ENCODE results near the gene TIGD6.
A peak's percentile ranks its signal among the peaks of the same experiment; 100 is the strongest.
"Not testable (repeated sequence)": the region's sequence is repeated elsewhere in the genome, so short reads cannot be mapped to it uniquely, and the experiment has no call there.

The TIGD6 gene

DNA sequence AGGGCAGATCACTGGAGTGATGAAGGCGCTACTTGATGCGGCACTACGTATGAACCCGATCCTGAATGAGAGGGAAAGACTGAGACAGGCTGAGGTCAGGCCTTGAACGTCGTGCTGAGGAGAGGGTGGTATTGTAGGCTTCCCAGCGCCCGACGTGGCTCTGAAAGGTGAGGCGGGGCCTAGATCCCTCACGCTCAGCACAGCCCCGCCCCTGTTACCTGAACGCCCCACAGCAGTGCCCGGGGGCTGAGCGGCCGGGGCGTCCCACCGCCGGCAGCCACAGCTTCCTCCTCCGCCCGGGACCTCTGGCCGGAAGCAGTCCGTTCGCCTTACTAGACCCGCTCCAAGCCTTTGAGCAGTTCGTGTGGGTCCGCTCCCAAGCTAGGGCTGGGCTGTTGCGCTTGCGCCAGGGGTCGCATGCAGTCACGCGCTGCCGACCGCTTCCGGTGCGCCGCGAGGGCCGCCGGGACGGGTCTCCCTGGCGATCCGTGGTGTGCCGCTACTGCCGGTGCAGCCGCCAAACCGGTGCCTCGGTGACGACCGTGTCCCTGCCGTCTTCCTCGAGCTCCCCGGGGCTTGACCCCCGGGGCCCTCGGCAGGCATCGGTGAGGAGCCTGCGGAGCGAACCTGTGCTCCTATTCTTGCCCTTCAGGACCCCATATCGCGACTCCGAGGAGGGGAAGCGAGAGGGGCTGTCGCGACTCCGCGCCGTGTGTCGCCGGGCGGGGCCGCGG lies at the start of gene TIGD6, which contains the start of gene HMGXB3:
TIGD6 (minus strand) TSS at position 399 of the 734 bp plus-strand sequence. CDS start 4,306 bp downstream, outside the sequence.
HMGXB3 (plus strand) TSS at position 484 of the 734 bp plus-strand sequence. CDS start 4,114 bp downstream, outside the sequence.
- peak; percentile 89 for DNase-seq

DNA sequence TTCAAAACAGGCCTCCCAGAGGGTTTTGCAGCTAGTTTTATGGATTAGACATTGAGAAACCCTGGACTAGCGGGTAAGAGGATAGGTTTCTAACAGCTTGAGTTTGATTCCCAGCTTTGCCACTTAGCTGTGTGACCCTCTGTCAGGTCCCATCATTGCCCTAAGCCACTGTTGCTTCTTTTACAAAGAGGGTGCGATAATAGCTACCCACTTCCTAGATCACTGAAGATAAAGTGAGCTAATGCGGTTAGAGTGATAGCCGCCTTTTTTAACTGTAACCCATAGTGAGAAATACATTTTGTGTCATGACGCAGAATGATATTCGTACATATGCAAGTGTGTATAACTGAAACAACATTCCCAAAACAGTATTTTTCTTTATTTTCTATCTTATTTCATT lies 45.6 kb upstream of the TIGD6 start:
- DNase-seq, result peak; percentile 51

DNA sequence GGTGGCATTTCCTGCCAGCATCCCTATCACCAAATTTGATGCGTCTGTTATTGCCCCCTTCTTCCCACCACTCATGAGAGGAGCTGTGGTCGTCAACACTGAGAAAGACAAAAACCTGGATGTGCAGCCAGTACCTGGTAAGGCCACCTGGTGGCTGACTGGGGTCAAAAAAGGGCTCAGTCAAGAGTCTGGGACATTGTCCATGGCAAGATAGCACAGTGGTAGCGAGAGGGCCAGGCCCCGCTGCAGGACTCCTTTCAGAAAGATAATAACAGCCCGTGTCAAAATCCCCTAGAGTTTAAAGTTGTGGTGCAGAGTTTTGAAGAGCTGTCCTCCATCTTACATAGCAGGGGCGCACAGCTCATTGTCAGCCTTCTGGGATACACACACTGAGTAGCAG lies 45.1 kb upstream of the TIGD6 start:
- no peak for DNase-seq

DNA sequence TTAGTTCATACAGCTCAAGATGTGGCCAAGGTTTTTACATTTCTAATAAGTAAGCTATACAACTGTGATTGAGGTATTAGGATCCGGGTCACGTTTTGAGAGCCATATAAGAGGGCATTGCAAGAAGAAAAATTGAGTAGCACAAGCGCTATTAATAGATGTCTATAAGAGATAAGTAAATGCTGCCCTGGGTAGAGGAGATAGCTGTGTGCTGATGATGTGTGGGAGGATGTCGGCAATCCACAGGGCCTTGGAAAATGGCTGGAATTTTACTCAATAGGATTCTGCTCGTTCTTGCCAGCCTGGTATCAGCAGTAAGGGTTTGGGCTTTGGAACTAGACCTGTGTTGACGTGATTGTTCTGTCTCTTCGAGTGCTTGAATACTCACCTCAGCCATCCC lies 44.3 kb upstream of the TIGD6 start:
- no peak for DNase-seq

DNA sequence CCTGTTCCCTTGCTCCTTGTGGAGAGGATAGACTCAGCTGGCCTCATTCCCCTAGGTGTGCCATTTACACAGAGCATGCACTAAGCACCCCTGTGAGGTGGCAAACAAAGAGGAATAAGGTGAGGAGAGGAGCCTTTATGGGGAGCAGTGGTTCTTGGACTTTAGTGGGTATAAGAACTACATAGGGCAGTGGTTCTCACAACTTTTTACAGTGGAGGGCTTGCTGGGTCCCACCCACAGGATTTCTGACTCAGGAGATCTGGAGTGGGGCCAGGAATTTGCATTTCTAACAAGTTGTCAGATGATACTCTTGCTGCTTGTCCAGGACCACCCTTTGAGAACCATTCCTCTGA lies 43.9 kb upstream of the TIGD6 start:
- DNase-seq, result no peak

DNA sequence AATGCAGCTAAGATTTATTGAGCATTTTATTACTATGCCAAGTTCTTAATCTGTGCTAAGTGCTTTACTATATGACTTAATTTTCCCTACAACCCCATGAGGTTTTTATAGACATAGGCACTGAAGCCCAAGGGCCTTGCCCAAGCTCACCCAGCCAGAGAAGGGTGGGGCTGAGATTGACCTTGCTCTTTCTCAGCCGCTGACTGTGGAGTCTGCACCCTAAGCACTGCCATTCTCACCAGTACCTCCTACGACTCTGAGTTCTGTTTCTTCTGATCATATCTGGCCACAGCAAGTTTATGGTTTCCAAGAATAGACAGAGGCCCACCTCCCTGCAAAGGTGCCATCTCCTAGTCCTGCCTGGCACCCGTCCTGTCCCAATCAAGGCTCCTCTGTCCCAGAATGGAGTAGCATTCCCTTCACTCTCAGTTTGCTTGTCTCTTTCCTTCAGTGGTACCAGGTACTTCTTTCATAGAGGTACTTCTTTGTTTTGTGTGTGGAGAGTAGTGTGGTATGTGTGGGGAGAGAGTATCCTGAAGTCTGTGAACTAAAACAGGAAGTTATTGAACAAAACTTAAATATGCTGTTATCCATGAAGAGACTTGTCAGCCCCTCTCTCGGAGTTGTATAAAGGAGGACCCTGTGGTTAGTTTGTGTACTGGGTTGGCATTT lies 43.3 kb upstream of the TIGD6 start:
- DNase-seq, result no peak

DNA sequence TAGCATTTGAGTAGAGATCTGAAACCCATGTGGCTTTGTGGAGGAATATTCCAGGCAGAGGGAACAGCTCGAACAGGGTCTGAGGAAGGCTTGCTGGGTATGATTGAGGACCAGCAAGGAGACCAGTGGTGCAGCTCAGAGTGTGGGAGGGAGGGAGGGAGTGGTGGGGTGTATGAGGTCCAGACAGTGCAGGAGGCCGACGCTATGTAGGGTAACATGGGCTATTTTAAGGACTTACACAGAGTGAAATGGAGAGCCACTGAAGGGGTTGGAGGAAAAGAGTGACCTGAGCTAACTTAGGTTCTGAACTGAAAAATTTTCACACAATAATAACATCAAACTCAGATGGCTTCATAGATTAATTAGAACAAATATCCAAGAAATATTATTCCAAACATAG lies 42.0 kb upstream of the TIGD6 start:
- DNase-seq, result no peak

DNA sequence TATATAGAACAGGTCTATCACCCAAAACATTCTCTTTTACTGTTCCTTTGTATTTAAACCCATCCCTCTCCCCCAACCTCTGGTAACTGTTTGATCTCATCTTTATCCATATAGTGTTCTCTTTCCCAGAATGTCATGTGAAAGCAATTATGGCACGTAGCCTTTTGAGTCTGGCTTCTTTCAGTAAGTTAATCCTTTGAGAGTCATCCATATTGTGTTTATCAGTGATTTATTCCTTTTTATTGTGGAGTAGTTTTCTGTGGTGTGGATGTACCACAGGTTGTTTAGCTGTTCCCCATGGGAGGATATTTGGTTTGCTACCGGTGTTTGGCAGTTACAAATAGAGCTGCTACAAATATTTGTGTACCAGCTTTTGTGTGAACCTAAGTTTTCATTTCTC lies 38.1 kb upstream of the TIGD6 start:
- no peak for DNase-seq

DNA sequence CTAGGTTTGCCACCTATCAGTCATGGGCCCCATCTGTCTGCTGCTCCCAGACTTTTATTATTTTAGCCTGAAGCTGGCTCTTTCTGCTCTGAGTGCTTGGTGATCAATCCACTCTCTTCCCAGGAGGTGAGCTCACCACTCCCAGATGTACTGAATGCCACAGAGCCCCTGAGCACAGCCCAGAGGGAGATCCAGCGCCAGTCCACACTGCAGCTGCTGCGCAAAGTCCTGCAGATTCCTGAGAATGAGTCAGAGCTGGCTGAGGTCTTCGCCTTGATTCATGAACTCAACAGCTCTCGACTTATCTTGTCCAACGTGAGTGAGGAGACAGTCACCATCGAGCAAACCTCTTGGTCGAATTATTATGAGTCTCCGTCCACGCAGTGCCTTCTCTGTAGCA lies 36.1 kb upstream of the TIGD6 start:
- no peak for DNase-seq

DNA sequence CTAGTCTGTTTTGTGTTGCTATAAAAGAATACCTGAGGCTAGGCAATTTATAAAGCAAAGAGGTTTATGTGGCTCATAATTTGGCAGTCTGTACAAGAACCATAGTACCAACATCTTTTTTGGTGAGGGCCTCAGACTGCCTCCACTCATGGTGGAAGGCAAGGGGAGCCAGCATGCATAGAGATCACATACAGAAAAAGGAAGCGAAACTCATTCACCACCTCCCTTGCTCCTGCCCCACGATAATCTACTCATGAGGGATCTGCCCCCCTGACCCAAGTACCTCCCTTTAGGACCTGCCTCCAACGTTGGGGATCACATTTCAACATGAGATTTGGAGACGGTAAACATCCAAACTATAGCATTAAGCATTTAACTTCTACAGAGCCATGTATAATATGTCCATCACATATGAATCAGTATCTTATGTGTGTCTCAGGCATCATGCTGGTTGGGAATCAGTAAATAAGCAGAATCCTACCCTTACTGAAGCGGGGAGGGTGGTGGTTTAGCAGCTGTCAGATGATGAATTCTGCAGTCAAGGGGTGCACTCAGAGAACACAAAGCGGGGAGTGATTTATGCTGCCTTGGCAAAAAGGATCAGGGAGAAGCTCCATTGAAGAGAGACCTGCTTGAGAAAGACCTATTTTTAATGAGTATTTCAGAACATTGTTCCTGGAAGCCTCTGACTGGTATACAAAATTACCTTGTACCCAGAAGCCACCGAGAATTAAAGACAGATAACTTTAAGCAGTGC lies 34.9 kb upstream of the TIGD6 start:
- no peak for DNase-seq

DNA sequence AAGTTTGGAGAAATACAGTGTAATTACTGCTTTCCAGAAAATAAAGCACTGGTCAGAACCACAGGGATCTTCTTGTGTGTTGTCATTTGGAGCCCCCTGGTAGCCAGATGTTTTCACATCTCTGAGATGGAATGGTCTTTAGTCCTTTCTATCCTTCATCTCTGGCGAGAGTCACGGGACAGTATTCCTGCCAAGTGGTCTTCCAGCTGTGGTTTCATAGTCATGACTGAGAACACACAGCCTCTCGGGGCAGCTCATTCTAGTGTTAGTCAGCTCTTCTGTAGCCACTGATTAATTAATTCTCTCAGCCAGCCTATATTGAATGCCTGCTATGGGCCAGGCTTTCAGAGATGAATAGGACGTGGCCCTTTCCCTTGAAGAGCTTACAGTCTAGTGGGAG lies 34.2 kb upstream of the TIGD6 start:
- no peak for DNase-seq

DNA sequence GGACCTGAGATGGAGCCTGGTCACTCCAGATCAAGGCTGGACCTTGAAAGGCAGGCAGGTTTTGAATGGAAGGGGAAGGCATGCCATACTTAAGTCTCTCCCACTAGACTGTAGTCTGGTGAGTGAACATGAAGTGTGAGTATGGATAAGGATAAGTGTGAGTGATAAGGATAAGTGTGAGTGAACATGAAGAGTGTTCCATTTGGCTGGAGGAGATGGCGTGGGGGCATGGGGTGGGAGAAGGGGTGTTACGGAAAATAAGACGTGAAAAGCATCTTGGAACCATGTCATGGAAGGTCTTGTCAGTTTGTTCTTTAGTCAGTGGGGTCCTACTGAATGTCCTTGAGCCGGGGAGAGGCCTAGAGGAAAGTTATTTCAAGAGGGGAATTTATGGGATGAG lies 32.9 kb upstream of the TIGD6 start:
- DNase-seq, result no peak

DNA sequence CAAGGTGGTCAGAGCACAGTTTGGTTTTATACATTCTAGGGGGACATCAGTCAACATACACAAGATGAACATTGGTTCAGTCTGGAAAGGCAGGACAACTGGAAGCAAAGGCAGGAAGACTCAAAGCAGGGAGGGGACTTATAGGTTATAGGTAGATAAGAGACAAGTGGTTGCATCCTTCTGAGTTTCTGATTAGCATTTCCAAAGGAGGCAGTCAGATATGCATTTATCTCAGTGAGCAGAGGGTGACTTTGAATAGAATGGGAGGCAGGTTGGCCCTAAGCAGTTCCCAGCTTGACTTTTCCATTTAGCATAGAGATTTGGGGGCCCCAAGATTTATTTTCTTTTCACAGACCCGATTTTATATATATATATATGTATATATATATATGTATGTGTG lies 27.6 kb upstream of the TIGD6 start:
- not testable (repeated sequence) for DNase-seq

DNA sequence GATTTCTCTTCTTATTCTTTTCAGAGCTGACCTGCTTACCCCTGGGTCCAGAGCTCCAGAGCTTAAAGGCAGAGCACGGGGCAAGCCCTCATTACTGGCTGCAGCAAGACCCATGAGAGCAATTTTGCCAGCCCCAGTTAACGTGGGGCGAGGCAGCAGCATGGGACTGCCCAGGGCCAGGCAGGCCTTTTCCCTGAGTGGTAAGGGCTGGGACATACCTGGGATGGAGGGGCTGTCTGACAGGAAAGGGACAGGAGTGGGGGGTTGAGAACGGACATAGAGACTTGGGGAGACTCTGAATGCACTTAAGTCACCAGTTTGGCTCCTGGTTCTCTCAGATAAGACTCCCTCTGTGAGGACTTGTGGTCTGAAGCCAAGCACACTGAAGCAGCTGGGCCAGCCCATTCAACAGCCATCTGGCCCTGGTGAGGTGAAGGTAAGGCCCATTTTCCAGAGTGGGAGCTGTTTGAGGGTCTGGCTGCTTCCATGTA lies 26.3 kb upstream of the TIGD6 start:
- DNase-seq, result no peak

DNA sequence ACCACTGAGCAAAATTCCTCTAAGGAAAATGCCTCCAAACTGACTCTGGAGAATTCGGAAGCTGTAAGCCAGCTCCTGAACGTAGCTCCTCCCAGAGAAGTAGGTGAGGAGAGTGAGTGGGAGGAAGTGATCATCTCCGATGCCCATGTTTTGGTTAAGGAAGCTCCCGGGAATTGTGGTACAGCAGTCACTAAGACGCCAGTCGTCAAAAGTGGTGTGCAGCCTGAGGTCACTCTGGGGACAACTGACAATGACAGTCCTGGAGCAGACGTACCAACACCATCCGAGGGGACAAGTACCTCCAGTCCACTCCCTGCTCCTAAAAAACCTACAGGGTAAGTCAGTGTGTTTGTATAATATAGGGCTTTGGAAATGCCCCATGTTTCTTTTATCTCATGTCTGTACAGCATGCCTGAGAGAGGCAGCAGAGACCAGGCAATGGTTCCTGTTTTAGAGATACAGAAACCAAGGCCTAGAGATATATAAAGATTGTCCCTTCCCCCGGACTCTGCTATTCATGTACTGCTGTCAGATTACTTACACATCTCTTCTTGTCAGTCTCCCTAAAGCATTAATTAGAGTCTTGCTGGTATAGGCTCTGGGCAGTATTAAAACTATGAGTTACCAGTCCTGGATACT lies 24.0 kb upstream of the TIGD6 start:
- DNase-seq, result no peak

DNA sequence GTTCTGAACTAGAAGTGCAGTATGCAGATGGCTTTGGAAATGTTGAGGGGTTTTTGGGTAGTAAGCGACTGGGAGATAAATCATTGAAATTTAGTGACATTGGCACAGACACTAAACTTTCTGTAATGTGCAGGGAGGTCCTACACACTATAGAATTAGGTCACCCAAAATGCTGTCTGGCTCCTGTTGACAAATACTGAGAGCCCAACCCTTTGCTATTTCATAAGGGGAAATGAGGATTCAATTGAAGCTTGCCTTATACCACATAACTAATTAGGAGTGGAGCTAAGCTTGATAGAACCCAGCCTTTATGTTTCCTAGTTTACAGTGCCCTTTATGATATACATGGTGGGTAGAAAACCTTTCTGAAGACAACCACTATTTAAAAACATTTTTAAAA lies 22.7 kb upstream of the TIGD6 start:
- no peak for DNase-seq

DNA sequence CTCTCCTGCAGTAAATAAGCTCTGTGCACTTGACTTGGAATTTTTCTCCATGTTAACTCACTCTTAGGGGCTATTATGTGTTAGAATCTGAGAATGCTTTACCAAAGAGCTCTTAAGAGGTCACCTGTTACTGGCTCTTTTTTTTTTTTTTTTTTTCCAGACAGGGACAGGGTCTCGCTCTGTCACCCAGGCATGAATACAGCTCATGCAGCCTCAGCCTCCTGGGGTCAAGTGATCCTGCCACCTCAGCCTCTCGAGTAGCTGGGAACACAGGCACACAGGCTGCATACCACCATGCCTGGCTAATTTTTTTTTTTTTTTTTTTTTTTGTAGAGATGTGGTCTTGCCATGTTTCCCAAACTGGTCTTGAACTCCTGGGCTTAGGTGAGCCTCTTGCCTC lies 22.2 kb upstream of the TIGD6 start:
- DNase-seq, result no peak

DNA sequence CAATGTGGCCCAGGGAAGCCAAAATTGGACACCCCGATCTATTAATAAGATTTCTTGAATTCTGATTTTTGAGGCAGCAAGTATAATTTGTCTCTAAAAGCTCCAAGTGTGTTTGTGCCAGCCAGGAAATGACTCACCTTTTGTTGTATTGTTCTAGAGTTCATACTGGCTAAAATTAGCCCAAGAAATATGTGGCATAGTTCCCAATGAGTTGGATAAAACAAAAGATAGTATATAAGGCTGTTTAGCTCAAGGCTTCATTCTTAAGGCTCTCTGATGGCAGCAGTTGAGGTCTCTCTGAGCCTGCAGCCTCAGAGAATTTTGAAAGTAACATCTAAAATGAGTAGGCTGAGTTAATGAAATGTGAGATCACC lies 21.7 kb upstream of the TIGD6 start:
- no peak for DNase-seq

DNA sequence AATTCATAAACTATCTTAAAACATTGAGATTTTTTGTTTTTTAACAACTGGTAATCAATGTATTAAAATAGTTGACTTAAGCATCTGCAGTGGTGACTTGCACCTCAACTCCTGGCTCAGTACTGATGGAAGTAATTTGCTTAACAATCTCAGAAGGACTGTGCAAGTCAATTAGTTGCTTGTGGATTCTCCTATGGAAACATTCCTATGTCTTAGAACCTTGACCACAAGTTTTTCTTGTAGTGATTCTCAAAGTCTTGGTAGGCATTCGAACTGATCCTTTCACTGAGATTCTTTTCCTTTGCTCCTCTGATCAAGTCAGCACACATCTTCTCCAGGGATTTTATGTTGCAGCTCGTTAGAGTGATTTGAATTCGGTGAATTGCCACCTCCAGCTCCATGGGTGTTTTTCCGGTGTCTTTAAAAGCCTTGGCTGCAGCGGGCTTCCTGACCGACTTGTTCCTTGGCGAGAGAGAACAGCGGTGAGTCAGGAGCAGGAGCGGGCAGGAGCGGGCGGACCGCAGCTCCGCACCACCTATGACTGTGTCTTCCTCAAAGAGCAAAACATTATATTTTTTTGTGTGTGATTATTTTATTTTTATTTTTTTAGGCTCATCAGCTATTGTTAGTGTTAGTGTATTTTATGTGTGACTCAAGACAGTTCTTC lies 21.2 kb upstream of the TIGD6 start:
- DNase-seq, result no peak

DNA sequence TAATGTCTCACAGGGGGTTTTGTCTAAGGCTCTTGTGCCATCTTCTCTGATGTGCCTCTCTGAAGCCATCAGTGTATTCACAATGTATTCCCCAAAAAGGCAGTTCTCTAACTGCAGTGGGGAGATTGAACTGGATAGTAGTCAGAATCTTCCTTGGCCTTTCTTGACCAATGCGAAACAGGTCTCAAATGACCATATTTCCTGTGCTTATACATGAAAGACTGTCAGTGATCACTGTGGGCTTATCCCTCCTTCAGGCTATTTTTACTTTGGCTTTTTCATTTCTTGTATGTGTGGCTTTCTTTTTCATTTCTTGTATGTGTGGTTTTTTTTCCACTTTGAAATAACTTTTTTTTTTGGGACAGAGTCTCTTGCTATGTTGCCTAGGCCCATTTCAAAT lies 19.8 kb upstream of the TIGD6 start:
- no peak for DNase-seq

DNA sequence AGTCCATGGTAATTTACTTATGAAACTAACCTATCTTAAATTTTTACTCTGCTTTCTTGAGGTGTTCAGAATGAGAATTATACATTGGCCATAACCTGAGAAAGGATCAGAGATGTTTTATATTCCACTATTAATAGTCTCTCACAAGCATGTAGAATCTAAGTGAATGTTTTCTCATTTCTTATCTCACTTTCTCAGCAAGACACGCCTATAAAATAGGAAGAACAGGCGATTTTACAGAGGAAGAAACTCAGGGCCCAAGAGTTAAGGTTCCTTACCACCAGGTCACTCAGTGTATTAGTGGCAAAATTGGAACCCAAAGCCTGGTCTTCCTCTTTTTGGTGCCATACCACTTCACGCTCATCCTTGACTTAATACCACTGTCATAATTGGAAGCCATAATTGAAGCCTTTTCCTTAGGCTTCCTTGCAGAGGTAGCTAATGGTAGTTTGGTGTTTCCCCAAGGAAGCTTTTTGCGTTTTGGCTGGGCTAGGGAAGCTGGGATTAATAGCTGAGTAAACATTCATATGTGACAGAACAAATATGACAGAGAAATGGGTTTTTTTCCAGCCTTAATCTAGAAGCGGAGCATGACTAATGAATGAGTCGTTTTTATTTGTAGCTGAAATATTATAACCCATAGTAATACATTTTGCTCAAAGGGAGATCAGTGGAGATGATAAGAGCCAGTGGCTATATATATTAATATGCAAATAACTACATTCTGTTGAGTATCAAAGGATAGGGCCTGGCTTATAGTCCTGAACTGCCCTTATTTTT lies 17.0 kb upstream of the TIGD6 start:
- DNase-seq, result no peak

DNA sequence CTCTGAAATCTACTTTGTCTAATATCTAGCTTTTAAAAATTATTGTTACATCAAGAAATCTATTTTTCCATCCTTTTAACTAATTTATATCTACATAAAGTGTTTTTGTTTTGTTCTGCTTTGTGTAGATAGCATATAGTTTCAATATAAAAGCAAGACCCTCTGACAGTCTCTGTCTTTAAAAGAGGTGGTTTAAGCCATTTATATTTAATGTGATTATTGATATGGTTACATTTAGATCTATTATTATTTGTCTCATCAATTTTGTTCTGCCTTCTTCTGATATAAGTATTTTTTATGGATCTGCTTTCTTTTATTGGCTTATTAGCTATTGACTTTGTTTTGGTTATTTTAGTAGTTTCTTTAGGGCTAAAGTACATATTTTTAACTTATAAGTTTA lies 16.1 kb upstream of the TIGD6 start:
- DNase-seq, result no peak
